ENCODE results near the gene UBR3. TPM values are rescaled to one million over a fixed set of nuclear protein-coding genes. Genes with fewer than 3 reads are reported as not detected.

The UBR3 gene
- total and polyA plus RNA-seq, 2 of the 4 experiments (the other 2 are of a cell fraction) = 10.0 to 33.9 TPM

- Histone ChIP-seq H3K9me3 (ENCODE audit: control insufficient read depth, insufficient read depth, low read length) (no peaks in the 10 kb centered on the region), H2BK20ac (ENCODE audit: low read depth, low read length) (no peak overlapping the region), H2AK9ac (replicated peaks; ENCODE audit: low read depth, low read length, poor library complexity) (no peak overlapping the region), H4K91ac (ENCODE audit: insufficient read depth, low read depth, low read length) (no peak overlapping the region), H4K5ac (ENCODE audit: low read depth, low read length) (no peak overlapping the region), H3K27ac (ENCODE audit: insufficient read depth, low read length) (no peak overlapping the region; the same call in 1 of the 2 replicates), H3K79me1 (ENCODE audit: low read depth in 1 of 2, low read length in 2 of 2) (peaks cover 2 to 32% of the 10 kb centered on the region in 2 experiments; a peak in 2 of 4 replicates), H2AFZ (replicated peaks; ENCODE audit: low read length, poor library complexity) (no peak overlapping the region), H2BK120ac (ENCODE audit: low read depth, low read length) (no peak overlapping the region), H3K23ac (ENCODE audit: low read depth, low read length) (no peak overlapping the region), H2AK5ac (ENCODE audit: low read depth, low read length) (no peak overlapping the region), H3K18ac (ENCODE audit: low read depth, low read length) (no peak overlapping the region), H3K4me3 (ENCODE audit: insufficient read depth, low read depth, low read length) (no peak overlapping the region), H4K20me1 (ENCODE audit: insufficient read depth, low read length) (0 out of 2 replicates have a peak, but pooled peaks cover 1% of the 10 kb centered on the region), H3K56ac (ENCODE audit: extremely low read depth, insufficient read depth, low read length) (no peak overlapping the region), H3K4ac (ENCODE audit: low read depth, low read length) (no peak overlapping the region), H3K9ac (ENCODE audit: low read depth, low read length) (no peak overlapping the region), H3K4me1 (ENCODE audit: control insufficient read depth, insufficient read depth, low read length) (peaks cover 6% of the 10 kb centered on the region), H3K27me3 (ENCODE audit: control insufficient read depth, insufficient read depth, low read length) (no peaks in the 10 kb centered on the region), H3K4me2 (ENCODE audit: low read depth, low read length) (no peak overlapping the region), H2BK5ac (ENCODE audit: low read depth, low read length, poor library complexity, severe bottlenecking) (no peak overlapping the region), H3K36me3 (ENCODE audit: control insufficient read depth, insufficient read depth, low read length) (peaks cover 24% of the 10 kb centered on the region), H3K9me1 (ENCODE audit: insufficient read depth, low read length) (no peaks in the 10 kb centered on the region), H3K14ac (replicated peaks; ENCODE audit: low read depth, low read length) (no peak overlapping the region), H4K8ac (ENCODE audit: low read depth in 2 of 2, low read length in 2 of 2) (no peak overlapping the region), H2BK15ac (ENCODE audit: low read depth, low read length) (no peak overlapping the region)
- in situ Hi-C loops (cut with MboI; ENCODE audit: low sequenced_read_pairs) (loop anchor here (25.0 kb wide), 1 partner anchor 1134 kb away; the partner anchor contains the start of gene GORASP2), dilution Hi-C loops (cut with HindIII; ENCODE audit: low sequenced_read_pairs, unreplicated experiment) (no loop called here), intact Hi-C loops (cut with micrococcal nuclease) (no loop called here)
- ATAC-seq (ENCODE audit: low read depth) = no peak
- TF ChIP-seq RCOR1 (IDR thresholded peaks at IDR 0.05; ENCODE audit: insufficient replicate concordance, low read length) (no peak), SMC3 (IDR thresholded peaks at IDR 0.05; ENCODE audit: low read depth, low read length) (no peak), BHLHE40 (IDR thresholded peaks at IDR 0.05; ENCODE audit: low read depth, low read length) (no peak), NFE2L2 (IDR thresholded peaks at IDR 0.05; ENCODE audit: low read depth, low read length) (no peak), ELK1 (IDR thresholded peaks at IDR 0.05; ENCODE audit: borderline replicate concordance, low read depth, low read length) (no peak), CHD1 (IDR thresholded peaks at IDR 0.05; ENCODE audit: low read depth, low read length) (no peak), FOS (IDR thresholded peaks at IDR 0.05; ENCODE audit: low read depth, low read length) (no peak), MXI1 (IDR thresholded peaks at IDR 0.05; ENCODE audit: borderline replicate concordance, low read depth, low read length) (no peak), RFX5 (IDR thresholded peaks at IDR 0.05; ENCODE audit: low read depth, low read length) (no peak)
- TF ChIP-seq, protein P1, sequence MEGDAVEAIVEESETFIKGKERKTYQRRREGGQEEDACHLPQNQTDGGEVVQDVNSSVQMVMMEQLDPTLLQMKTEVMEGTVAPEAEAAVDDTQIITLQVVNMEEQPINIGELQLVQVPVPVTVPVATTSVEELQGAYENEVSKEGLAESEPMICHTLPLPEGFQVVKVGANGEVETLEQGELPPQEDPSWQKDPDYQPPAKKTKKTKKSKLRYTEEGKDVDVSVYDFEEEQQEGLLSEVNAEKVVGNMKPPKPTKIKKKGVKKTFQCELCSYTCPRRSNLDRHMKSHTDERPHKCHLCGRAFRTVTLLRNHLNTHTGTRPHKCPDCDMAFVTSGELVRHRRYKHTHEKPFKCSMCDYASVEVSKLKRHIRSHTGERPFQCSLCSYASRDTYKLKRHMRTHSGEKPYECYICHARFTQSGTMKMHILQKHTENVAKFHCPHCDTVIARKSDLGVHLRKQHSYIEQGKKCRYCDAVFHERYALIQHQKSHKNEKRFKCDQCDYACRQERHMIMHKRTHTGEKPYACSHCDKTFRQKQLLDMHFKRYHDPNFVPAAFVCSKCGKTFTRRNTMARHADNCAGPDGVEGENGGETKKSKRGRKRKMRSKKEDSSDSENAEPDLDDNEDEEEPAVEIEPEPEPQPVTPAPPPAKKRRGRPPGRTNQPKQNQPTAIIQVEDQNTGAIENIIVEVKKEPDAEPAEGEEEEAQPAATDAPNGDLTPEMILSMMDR (conservative IDR thresholded peaks at IDR 0.05; ENCODE audit: low read depth, low read length) = no peak
- POLR2A ChIA-PET (ENCODE audit: unreplicated experiment) = no interaction called here
- no TSS peak for BruUV-seq (replicated peaks)
- no peak for DNase-seq
- 90% methylated on average over 2 of the region's 9 CpGs; no CpG with 5 or more reads in 1 of the 2 experiments for WGBS, 2 experiments (ENCODE audit: extremely low coverage in 2 of 2, insufficient read length in 1 of 2)
- CTCF ChIA-PET = no interaction called here
These were observed 23.8 kb upstream of the UBR3 start for GRCh38 chr2:169803480-169803879.
